ENCODE results near the gene C16orf96.

- TF ChIP-seq CTCF (IDR thresholded peaks at IDR 0.05 in 2 of 3, conservative IDR thresholded peaks at IDR 0.05 in 1 of 3; ENCODE audit: borderline replicate concordance in 1 of 3, insufficient read depth in 1 of 3, low read depth in 2 of 3, low read length in 2 of 3) (no peak), RAD21 (IDR thresholded peaks at IDR 0.05; ENCODE audit: low read depth) (no peak), MAX (IDR thresholded peaks at IDR 0.05) (no peak), SP1 (IDR thresholded peaks at IDR 0.05; ENCODE audit: low read depth) (no peak)
Observed at GRCh38 chr16:4564661-4565267, 8.6 kb downstream of the C16orf96 start.
